Activated T-cell treated with anti-CD3 and anti-CD28 coated beads, Interleukin-2, amount 50 U/mL, for 24 hours (primary cell): ENCODE results near the gene TEKT4.
"Not testable (repeated sequence)": the region's sequence is repeated elsewhere in the genome, so short reads cannot be mapped to it uniquely, and the experiment has no call there.

Experiments
- DNase-seq: peaks from one replicate; pipeline ENCODE4 v3.0.0-alpha.2; 2020
- H3K27ac Mint-ChIP-seq: 2 replicates; pipeline ENCODE4 v1.8.0; 2020; ENCODE audit warnings: mild to moderate bottlenecking, mixed read lengths
- H3K27me3 Mint-ChIP-seq: 2 replicates; pipeline ENCODE4 v1.8.0; 2020; ENCODE audit warnings: mixed read lengths
- H3K36me3 Mint-ChIP-seq: 2 replicates; pipeline ENCODE4 v1.8.0; 2020; ENCODE audit warnings: low read depth, mixed read lengths
- H3K4me1 Mint-ChIP-seq: 2 replicates; pipeline ENCODE4 v1.8.0; 2020; ENCODE audit warnings: low read depth, mixed read lengths
- H3K4me3 Mint-ChIP-seq: 2 replicates; pipeline ENCODE4 v1.8.0; 2020; ENCODE audit warnings: mild to moderate bottlenecking, moderate library complexity, mixed read lengths
- H3K9me3 Mint-ChIP-seq: 2 replicates; pipeline ENCODE4 v1.8.0; 2020; ENCODE audit warnings: mixed read lengths

TEKT4 gene

DNA sequence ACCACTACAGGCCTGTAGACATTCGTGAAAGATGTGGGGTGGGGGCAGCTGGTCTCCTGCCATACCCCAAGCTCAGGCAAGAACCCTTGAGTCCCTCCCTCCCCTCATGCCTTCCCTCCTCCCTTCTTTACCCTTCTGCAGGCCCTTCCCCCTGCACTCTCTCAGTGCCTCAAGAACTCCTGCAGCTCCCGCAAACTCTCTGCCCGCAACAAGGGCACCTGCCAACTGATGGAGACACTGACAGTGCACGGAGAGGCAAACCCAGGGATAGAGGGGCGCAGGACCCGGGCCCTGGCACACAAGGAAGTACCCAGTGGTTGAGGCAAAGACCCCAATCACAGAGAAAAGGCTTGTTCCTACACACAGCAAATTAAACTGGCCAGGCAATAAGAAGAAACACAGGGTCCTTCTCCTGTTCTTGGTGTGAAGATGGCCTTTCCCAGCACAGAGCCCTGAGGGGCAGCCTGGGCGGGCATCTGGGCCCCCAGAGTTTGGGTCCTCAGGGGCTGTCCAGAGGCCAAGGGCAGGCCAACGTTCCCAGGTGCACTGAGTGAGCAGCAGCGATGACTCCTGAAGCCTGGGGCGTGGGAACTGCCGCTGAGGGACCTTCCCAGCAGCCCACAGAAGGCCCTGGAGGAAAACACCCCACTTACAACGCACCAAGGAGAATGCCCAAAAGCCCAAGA is 1.6 kb downstream of the TEKT4 start:
- H3K36me3 Mint-ChIP-seq: no peaks in the 10 kb centered on the region
- DNase-seq: no peak
- H3K4me3 Mint-ChIP-seq: no peak overlapping the region
- no peak overlapping the region for H3K27ac Mint-ChIP-seq
- H3K4me1 Mint-ChIP-seq: no peaks in the 10 kb centered on the region
- H3K27me3 Mint-ChIP-seq: peaks cover 29% of the 10 kb centered on the region
- no peaks in the 10 kb centered on the region for H3K9me3 Mint-ChIP-seq

DNA sequence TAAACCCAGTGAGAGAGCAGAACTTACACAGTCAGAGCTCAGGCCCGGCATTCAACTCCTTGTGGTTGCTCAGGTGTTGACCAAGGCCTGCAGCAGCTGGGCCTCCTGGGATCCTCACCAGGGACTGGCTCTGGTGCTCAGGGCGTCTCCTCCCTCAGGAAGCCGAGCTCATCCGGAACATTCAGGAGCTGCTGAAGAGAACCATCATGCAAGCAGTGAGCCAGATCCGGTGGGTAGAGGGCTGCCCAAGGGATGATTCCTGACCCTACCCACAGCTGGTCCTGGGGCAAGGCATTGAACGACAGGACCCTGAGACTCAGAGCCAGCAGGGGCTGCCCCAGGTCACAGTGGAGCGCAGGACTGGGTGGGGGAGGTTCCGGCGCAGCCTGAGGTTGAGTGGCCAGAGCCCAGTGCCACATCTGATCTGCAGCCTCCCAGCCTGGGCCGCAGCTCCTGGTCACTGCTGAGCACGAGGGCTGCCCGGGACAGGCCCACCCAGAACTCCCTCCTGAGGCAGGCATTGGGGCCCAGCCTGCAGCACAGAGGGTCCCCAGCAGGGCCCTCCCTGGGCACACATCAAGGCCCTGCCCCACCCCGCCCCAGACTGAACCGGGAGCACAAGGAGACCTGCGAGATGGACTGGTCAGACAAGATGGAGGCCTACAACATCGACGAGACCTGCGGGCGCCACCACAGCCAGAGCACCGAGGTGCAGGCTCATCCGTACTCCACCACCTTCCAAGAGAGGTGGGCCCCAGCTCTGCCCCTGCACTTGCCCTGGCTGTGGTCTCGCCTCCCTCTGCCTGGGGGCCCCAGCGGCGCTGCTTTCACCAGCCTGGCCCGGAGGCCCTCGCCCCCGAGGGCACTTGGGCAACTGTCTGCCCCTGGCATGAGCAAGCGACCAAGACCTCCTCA is 2.4 kb downstream of the TEKT4 start:
- DNase-seq: no peak
- H3K9me3 Mint-ChIP-seq: no peaks in the 10 kb centered on the region
- H3K4me3 Mint-ChIP-seq: no peak overlapping the region
- no peak overlapping the region for H3K27ac Mint-ChIP-seq
- no peaks in the 10 kb centered on the region for H3K36me3 Mint-ChIP-seq
- no peaks in the 10 kb centered on the region for H3K4me1 Mint-ChIP-seq
- peaks cover 29% of the 10 kb centered on the region for H3K27me3 Mint-ChIP-seq

DNA sequence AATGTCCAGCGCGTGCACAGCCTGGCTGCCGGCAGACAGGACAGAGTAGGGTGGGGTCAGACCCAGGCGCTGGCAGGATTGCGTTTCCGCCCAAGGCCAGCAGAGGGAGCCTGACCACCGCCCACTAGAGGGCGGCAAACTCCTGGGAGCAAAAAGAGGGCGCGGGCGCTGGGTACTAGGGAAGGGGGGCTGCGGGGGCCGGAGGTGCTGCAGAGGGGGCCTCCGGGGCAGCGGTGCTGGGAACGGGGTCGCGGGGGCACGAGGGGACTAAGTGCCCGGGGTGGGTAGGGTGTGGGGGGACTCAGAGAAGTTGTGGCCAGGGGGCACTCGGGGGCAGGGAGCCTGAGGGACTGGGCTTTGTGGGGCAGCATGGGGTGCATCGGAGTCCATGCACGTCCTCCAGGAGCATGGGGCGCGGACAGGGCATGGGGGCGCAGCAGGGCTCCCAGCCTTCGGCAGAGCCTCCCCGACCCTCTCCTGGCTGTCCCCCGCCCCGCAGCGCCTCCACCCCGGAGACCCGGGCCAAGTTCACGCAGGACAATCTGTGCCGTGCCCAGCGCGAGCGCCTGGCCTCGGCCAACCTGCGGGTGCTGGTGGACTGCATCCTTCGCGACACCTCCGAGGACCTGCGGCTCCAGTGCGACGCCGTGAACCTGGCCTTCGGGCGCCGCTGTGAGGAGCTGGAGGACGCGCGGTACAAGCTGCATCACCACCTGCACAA is 3.2 kb downstream of the TEKT4 start:
- no peak overlapping the region for H3K27ac Mint-ChIP-seq
- H3K4me3 Mint-ChIP-seq: no peak overlapping the region
- no peaks in the 10 kb centered on the region for H3K4me1 Mint-ChIP-seq
- no peaks in the 10 kb centered on the region for H3K9me3 Mint-ChIP-seq
- peak; percentile 78 for DNase-seq
- no peaks in the 10 kb centered on the region for H3K36me3 Mint-ChIP-seq
- peaks cover 29% of the 10 kb centered on the region for H3K27me3 Mint-ChIP-seq

DNA sequence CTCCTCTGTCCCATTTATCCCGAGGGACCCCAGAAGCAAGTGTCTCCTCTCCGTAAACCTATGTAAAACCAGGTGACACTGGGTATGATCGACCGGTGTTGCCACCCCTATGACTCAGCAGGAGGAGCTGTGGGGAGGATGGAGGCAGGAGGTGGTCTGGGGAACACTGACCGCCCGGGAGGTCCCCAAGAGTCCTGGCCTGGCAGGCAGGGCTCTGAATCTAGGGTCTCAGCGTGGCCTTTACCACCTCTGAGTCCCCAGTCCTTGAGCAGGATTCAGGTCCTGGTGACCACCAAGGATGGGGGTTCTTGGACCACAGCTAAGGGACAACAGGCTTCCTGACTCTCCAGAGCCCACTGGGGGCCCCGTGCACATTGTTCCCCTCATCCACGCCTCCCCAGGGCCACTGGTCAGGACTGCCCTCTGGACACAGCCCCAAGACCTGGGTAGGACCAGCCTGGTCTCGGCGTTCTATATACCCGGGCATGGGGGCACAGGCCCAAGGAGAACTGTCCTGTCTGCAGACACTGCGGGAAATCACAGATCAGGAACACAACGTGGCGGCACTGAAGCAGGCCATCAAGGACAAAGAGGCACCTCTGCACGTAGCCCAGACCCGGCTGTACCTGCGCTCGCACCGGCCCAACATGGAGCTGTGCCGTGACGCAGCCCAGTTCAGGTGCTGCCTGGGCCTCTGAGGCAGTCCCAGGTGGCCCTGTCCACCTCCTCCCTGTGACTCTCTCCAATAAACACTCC is 4.0 kb downstream of the TEKT4 start:
- Mint-ChIP-seq H3K36me3 (no peaks in the 10 kb centered on the region), H3K27me3 (peaks cover 23% of the 10 kb centered on the region), H3K4me1 (no peaks in the 10 kb centered on the region), H3K4me3 (no peak overlapping the region), H3K27ac (no peak overlapping the region), H3K9me3 (no peaks in the 10 kb centered on the region)
- DNase-seq: no peak

DNA sequence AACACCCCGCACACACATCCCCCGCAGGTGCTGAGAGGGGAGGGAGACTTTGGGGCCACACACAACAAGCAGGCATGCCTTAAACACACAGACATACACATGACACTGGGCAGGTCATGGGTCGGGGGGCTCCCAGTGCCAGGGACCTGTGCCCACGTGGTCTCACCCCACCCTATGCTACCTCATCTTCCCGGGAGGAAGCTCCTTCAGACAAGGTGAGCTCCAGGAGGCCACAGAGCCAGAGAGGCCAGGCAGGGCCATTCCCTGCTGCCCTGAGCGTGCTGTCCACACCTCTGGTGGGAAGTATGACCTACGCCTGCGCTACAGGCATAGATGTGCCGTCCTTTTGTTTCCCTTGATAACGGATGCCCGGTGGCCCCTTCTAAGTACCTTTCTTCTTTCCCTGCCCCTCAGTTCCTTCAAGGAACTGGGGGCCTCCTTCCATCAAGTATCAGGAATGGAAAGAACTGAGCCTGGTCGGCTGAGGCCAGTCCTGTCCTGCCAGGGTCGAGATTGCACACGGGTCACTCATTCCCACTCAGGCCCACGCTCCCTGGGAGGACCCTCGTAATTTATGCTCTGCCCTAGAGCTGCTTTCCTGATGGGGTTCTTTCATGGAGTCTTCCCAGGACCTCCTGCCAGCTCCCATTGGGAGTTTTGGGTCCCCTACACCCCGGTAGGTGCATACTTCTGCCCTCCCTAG is 4.7 kb downstream of the TEKT4 start:
- no peaks in the 10 kb centered on the region for H3K9me3 Mint-ChIP-seq
- H3K27me3 Mint-ChIP-seq: peaks cover 18% of the 10 kb centered on the region
- H3K4me1 Mint-ChIP-seq: no peaks in the 10 kb centered on the region
- H3K36me3 Mint-ChIP-seq: no peaks in the 10 kb centered on the region
- no peak for DNase-seq
- H3K4me3 Mint-ChIP-seq: no peak overlapping the region
- no peak overlapping the region for H3K27ac Mint-ChIP-seq

DNA sequence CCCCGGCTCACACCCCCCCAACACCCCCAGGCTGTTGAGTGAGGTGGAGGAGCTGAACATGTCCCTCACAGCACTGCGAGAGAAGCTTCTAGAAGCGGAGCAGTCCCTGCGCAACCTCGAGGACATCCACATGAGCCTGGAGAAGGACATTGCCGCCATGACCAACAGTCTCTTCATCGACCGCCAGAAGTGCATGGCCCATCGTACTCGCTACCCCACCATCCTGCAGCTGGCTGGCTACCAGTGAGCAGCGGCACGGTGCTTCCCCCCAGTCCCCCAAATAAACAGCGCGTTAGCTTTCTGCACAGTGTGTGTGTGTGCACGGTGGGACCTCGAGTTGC is 5.3 kb downstream of the TEKT4 start:
- Mint-ChIP-seq H3K9me3 (no peaks in the 10 kb centered on the region), H3K4me1 (no peaks in the 10 kb centered on the region), H3K4me3 (no peak overlapping the region), H3K36me3 (no peaks in the 10 kb centered on the region), H3K27ac (no peak overlapping the region), H3K27me3 (peaks cover 12% of the 10 kb centered on the region)
- DNase-seq: no peak

DNA sequence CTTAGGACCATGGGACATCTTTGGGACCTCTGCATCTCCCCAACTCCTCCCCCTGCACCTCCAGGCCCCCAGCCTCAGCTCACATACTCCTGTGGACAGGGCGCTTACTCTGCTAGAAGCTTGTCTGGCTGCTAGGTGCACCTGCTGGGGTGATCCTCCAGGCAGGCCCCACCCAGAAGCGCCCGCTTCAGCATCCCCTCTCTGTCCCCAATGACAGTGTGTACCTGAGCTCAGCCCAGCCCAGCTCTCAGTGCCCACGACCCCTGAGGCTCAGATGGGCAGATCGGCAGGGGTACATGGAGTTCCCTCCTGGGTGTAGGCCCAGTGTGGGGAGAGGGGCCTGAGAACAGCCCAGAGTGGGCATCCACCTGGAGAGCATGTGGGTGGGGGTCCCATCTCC is 5.9 kb downstream of the TEKT4 start:
- H3K9me3 Mint-ChIP-seq: no peaks in the 10 kb centered on the region
- H3K4me1 Mint-ChIP-seq: no peaks in the 10 kb centered on the region
- H3K27me3 Mint-ChIP-seq: peaks cover 10% of the 10 kb centered on the region
- no peak overlapping the region for H3K27ac Mint-ChIP-seq
- no peak overlapping the region for H3K4me3 Mint-ChIP-seq
- H3K36me3 Mint-ChIP-seq: no peaks in the 10 kb centered on the region
- DNase-seq: no peak

DNA sequence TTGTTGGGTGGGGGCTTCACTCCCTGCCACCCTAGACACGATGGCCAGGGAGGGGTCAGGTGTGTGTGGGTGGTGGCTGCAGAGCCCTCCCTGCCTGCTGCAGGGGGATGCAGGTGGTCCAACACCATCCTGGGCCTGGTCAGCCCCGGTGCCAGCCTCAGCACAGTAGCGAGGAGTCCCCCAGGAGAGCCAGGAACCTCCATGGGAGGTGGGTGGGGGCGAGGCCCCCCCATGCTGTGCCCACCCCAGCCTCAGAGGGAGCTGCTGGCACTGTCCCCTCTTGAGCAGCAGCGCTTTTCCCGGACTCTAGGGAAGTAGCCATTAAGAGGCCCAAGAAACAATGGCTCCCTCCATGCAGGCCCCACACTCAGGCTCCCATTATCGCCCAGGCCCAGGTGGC is 7.3 kb downstream of the TEKT4 start:
- not testable (repeated sequence) for H3K27ac Mint-ChIP-seq, H3K36me3 Mint-ChIP-seq, H3K9me3 Mint-ChIP-seq, H3K27me3 Mint-ChIP-seq, H3K4me3 Mint-ChIP-seq, DNase-seq, H3K4me1 Mint-ChIP-seq

DNA sequence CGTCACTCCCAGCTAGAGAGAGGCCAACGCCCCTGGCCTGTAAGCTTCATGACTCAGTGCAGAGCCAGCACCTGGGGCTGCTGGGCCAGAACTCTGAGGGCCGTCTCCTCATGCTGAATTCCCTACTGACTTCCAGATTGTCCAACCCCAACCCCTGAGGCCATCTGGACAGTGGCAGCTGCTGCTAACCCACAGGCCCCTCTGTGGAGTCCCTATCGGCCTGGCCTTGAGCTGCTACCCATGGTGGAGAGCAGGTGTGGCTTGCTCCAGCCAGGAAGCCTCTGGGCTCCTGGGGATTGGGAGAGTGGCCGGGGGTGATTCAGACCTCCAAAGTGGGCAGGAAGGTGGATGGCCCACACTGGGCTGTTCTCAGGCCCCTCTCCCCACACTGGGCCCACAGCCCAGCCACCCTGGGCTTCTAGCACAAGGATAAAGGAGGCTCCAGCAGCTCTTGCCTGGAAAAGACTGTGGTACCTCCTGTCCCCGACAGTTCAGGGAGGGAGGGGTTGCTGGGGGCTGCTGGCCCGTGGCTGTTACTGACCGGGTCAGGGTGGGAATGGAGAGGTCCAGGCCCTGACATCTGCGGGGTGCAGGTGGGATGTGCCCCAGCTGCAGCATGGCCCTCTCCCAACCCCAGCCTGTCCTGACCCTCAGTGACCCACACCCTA is 8.2 kb downstream of the TEKT4 start:
- no peaks in the 10 kb centered on the region for H3K27me3 Mint-ChIP-seq

DNA sequence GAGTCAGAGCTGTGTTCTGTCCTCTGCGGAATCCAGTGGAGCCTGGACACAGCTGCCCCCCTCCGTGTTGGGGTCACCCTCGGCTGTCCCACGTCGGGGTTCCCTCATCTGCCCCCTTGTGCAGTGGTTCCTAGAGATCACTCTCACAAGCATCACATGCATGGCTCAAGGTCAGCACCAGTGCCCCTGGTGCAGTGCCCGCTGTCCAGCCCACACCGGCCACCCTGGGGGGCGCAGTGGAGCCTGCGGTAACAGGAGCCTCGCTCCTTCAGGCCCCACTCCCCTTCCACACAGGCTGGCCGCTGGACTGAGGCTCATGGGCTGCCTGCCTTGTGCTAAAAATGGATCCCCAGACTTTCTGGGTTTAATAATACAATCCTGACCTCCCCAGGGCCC is 8.8 kb downstream of the TEKT4 start:
- Mint-ChIP-seq H3K27ac (no peak overlapping the region), H3K27me3 (no peaks in the 10 kb centered on the region), H3K36me3 (no peaks in the 10 kb centered on the region), H3K4me3 (no peak overlapping the region), H3K9me3 (peaks cover 3% of the 10 kb centered on the region), H3K4me1 (no peaks in the 10 kb centered on the region)
- DNase-seq: no peak

More for the DNA sequence above, 8.2 kb downstream of the TEKT4 start:
- Mint-ChIP-seq H3K9me3 (peaks cover 3% of the 10 kb centered on the region), H3K4me3 (no peak overlapping the region), H3K36me3 (no peaks in the 10 kb centered on the region), H3K4me1 (no peaks in the 10 kb centered on the region), H3K27ac (no peak overlapping the region)
- no peak for DNase-seq

DNA sequence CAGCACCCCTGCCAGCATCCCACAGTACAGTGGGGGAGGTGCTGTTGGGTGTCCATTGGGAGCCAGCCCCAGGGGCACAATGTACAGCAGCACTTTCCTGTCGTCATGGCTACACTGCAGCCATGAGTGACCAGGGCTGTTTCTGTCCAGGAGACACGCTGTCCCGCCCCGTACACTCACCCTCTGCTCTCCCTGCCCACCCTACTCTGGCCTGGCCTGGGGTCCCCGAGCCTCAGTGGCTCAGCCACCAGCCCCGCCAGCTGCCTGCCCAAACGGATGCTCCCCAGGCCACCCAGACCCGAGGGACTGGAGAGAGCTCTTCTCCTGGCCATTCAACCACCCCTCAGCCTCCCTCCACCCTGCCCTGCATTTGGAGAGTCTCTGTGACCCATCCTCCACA is 9.3 kb downstream of the TEKT4 start:
- Mint-ChIP-seq H3K27ac (no peak overlapping the region), H3K4me3 (no peak overlapping the region), H3K9me3 (peaks cover 3% of the 10 kb centered on the region), H3K27me3 (no peaks in the 10 kb centered on the region), H3K4me1 (no peaks in the 10 kb centered on the region), H3K36me3 (no peaks in the 10 kb centered on the region)
- DNase-seq: no peak

DNA sequence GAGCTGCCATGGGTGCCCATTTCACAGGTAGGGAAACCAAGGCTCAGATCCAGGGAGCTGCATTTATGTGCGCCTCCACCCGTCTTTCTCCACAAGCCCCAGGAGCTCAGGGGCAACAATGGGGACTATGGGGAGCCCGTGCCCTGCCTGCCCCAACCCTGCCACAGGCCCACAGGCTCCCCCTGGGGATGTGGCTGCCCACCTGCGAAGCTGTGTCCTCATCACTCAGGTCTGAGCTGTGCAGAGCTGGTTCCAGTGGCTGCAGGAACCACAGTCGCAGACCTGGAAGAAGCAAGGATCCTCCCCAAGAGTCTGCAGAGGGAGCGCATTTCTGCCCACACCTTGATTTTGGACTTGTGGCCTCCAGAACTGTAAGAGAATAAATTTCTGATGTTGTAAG is 9.8 kb downstream of the TEKT4 start:
- Mint-ChIP-seq H3K4me3 (no peak overlapping the region), H3K9me3 (peaks cover 3% of the 10 kb centered on the region), H3K27me3 (no peaks in the 10 kb centered on the region), H3K36me3 (no peaks in the 10 kb centered on the region), H3K27ac (no peak overlapping the region), H3K4me1 (no peaks in the 10 kb centered on the region)
- DNase-seq: no peak

DNA sequence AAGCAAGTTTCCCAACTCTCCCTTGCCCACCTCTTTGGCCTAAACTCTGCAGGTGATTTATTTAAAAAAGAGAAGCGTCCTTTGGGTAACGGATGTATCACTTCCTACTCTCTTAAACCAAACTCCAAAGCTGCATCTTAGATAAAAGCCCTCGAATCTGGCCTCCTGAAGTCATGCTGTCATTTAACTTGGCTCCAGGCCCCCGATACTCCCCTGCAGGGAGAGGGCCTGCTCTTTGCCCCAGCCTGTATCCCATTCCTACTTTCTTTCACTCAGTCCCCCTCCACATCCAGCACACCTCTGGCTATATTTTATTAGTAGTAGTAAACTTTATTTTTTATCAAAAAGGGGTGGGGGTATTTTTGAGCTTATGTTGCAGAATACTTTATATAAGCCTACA is 19.0 kb downstream of the TEKT4 start:
- DNase-seq: no peak
- no peak overlapping the region for H3K27ac Mint-ChIP-seq
- no peaks in the 10 kb centered on the region for H3K9me3 Mint-ChIP-seq
- no peaks in the 10 kb centered on the region for H3K36me3 Mint-ChIP-seq
- peaks cover 12% of the 10 kb centered on the region for H3K27me3 Mint-ChIP-seq
- H3K4me3 Mint-ChIP-seq: no peak overlapping the region
- H3K4me1 Mint-ChIP-seq: no peaks in the 10 kb centered on the region
